Measurements from ENCODE around the gene FAM25G. TPM values are rescaled to one million over a fixed set of nuclear protein-coding genes. Genes with fewer than 3 reads are reported as not detected.

Gene FAM25G
- polyA plus RNA-seq, 12 donors: not detected

GRCh38 chr10:47449102-47449978, 42.2 kb downstream of the FAM25G start:
- no peak for DNase-seq

- DNase-seq: no peak
Observed at GRCh38 chr10:47447705-47448104, 43.8 kb downstream of the FAM25G start.

- no peak for DNase-seq
Observed at GRCh38 chr10:47447209-47447608, 44.3 kb downstream of the FAM25G start.

DNA sequence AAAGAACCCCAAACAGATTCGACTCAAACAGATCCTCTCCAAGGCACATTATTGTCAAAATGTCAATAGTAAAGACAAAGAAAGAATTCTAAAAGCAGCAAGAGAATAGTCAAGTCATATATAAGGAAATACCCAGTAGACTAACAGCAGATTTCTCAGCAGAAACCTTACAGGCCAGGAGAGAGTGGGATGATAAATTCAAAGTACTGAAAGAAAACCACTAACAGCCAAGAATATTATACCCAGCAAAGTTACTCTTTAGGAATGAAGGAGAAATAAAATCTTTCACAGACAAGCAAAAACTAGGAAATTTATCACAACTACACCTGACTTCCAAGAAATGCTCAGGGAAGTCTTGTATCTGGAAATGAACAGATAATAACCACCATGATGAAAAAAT, 45.8 kb downstream of the FAM25G start:
- no peak for DNase-seq

GRCh38 chr10:47444047-47444446, 47.5 kb downstream of the FAM25G start:
- no peak for DNase-seq

DNA sequence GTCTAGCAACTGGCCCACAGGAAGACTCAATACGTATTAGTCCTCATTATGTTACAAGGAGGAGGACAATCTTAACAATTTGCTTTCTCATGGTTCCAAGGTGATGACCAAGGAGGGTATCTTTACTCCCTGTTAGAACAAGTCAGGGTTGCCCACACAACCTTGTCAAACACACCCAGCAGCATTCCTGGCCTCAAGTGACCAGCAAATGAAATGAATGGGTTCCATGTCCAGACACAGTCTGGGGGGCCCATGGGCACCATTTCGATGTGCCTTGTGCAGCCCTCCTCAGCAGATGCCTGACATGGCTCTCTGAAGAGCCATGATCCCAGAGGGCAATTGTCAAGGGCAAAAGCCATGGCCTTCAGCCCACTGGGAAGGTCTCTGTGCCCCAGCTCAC, 48.4 kb downstream of the FAM25G start:
- no peak for DNase-seq

DNA sequence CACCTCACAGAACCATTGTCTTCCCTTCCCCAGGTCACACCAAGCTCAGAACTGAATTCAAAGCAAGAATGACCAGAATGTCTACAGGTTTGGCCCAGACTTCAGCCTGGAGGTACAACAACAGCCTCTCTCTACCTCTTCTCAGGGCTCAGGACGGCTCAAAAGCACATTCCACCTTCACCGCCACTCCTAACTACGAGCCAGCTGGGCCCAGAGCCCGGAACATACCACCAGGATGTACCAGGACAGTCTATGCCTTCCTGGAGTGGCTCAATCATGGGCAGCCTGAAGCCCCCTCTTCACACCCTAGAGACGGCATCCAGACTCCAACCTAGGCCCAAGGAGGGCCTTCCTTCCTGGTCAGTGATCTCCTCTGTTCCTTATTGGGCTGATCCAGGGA, 49.1 kb downstream of the FAM25G start:
- no peak for DNase-seq

DNA sequence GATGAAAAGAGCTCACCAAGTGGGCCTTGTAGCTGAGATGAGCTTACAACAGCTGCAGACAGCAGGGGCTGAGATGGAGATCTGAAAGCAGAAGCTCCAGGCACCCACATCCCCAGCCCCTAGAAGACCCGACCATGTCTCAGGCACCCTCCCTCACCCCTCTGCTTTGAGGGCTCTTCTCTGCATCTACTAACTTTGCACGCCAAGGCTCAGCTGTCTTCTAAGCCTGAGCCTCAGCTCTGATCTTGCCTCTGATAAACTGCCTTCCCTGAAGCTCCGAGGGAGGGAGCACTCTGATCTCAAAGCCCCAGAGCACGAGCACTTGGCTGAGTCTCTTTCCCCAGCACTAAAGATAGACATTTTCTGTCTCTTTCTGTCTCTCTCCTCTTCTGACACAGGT, 49.6 kb downstream of the FAM25G start:
- no peak for DNase-seq

GRCh38 chr10:47440207-47440606, 51.3 kb downstream of the FAM25G start:
- DNase-seq: no peak

- DNase-seq: no peak
Observed at GRCh38 chr10:47438857-47439474, 52.5 kb downstream of the FAM25G start.

Other genes starting within 250 kb of the FAM25G start
- 1 to 10 TPM in 9 of 12 donors, under 1 TPM in 1, not detected in 2; 0.97 to 5.1 (median 1.5) TPM for gene GDF10, start 191.5 kb downstream of the FAM25G start, polyA plus RNA-seq (ENCODE audit: insufficient read length in 12 of 12)
- not detected for gene GDF2, start 169.2 kb downstream of the FAM25G start, polyA plus RNA-seq (ENCODE audit: insufficient read length in 12 of 12)
- under 1 TPM in 7 of 12 donors, not detected in 5; 0.04 to 0.11 (median 0.07) TPM for gene RBP3, start 143.3 kb downstream of the FAM25G start, polyA plus RNA-seq (ENCODE audit: insufficient read length in 12 of 12)
- 1 to 10 TPM in 11 of 12 donors, not detected in 1; 2.0 to 5.1 (median 3.8) TPM for gene ZNF488, start 107.4 kb downstream of the FAM25G start, polyA plus RNA-seq (ENCODE audit: insufficient read length in 12 of 12)
- gene ANXA8, start 7.6 kb downstream of the FAM25G start, polyA plus RNA-seq (ENCODE audit: insufficient read length in 12 of 12): 10 to 100 TPM in 1 of 12 donors, 1 to 10 TPM in 2, under 1 TPM in 1, not detected in 8; 0.41 to 18.2 (median 5.3) TPM
- 10 to 100 TPM in 5 of 12 donors, 1 to 10 TPM in 5, under 1 TPM in 1, not detected in 1; 0.50 to 29.4 (median 9.6) TPM for gene AGAP9, start 31.9 kb upstream of the FAM25G start, polyA plus RNA-seq (ENCODE audit: insufficient read length in 12 of 12)